Amniotic stem cell (primary cell): ENCODE data around the gene ADORA2B.
A peak's percentile ranks its signal among the peaks of the same experiment; 100 is the strongest.
"Not testable (repeated sequence)": the region's sequence is repeated elsewhere in the genome, so short reads cannot be mapped to it uniquely, and the experiment has no call there.

Experiments used
- DNase-seq: peaks from one replicate; lab custom pipeline; 2025; lab: John Stamatoyannopoulos, UW

Gene ADORA2B

DNA sequence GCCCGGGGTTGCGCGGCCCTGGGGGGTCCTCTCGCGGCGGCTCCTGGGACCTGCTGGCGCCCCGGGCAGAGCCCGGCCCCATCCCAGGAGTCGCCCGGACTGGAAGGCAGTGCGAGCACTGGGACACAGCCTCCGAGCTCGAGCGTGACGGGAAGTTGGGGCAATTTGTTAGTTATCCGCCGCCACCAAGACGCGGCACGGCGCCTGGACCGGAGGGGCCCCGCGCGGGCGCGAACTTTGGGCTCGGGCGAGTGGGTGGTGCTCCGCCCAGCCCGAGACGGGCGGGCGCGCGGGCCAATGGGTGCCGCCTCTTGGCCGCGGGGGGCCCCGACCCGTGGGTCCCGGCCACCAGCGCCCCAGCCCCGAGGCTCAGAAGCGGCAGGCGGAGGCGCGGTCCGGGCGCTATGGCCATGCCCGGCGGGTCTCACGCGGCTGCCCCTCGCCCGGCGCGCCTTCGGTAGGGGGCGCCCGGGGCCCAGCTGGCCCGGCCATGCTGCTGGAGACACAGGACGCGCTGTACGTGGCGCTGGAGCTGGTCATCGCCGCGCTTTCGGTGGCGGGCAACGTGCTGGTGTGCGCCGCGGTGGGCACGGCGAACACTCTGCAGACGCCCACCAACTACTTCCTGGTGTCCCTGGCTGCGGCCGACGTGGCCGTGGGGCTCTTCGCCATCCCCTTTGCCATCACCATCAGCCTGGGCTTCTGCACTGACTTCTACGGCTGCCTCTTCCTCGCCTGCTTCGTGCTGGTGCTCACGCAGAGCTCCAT is at the start of gene ADORA2B:
Gene ADORA2B, plus strand, starts transcription at position 372 of the 768 bp plus-strand sequence. Its CDS starts 119 bp downstream, at position 491.
- peak; percentile 10 for DNase-seq

- no peak for DNase-seq
Observed at GRCh38 chr17:15896277-15896676, 48.7 kb upstream of the ADORA2B start.

- DNase-seq = no peak
Observed at GRCh38 chr17:15896834-15897233, 48.1 kb upstream of the ADORA2B start.

- not testable (repeated sequence) for DNase-seq
Observed at GRCh38 chr17:15899596-15899995, 45.3 kb upstream of the ADORA2B start.

- no peak for DNase-seq
Observed at GRCh38 chr17:15900871-15901270, 44.1 kb upstream of the ADORA2B start.

DNA sequence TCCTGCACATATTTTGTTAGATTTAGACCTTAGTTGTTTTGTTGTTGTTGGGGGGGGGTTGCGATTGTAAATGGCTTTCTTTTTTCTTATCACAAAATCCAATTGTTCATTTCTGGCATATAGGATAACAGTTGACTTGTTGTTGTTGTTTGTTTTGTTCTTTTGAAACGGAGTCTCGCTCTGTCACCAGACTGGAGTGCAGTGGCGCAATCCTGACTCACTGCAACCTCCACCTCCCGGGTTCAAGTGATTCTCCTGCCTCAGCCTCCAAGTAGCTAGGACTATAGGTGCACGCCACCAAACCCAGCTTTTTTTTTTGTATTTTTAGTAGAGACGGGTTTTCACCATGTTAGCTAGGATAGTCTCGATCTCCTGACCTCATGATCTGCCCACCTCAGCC is 39.7 kb upstream of the ADORA2B start:
- DNase-seq = not testable (repeated sequence)

DNA sequence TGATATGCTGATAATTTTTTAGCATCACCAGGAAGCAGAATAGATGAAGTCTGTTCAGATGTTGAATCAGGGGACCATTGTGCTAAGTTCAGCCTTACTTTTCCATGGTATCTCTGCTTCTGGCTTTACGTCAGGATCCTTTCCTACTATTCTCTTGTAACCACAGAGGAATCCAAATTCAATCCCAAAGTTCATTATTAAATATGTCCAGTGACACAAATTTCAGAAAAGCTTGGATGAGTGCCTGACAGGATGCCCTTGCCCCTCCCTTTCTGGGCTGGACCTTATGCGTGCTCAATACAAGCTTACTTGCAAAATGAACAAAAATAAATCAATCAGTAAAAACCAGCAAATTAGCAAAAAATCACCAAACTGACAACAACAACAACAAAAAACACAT is 37.6 kb upstream of the ADORA2B start:
- no peak for DNase-seq

DNA sequence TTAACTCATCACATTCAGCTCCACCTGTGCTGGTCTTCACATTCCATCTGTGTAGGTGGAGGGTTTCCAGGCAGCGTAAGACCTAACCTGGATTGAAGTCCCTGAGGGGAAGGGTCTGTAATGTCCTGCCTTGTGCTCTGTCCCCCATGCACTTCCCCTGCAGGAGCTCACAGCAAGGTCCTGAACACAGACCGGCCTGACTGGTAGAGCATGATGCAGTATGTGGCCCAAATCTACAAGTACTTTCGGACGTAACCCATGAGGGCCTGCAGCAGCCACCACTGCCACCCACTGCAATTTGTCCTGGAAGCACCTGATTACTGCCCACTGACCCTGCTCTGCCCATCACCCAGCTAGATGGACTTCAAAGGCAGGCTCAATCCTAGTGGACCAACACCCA is 36.6 kb upstream of the ADORA2B start:
- no peak for DNase-seq

- DNase-seq = no peak
Observed at GRCh38 chr17:15909481-15909991, 35.4 kb upstream of the ADORA2B start.

GRCh38 chr17:15910791-15911190 is 34.1 kb upstream of the ADORA2B start:
- DNase-seq = no peak

GRCh38 chr17:15911701-15912100 is 33.2 kb upstream of the ADORA2B start:
- not testable (repeated sequence) for DNase-seq

DNA sequence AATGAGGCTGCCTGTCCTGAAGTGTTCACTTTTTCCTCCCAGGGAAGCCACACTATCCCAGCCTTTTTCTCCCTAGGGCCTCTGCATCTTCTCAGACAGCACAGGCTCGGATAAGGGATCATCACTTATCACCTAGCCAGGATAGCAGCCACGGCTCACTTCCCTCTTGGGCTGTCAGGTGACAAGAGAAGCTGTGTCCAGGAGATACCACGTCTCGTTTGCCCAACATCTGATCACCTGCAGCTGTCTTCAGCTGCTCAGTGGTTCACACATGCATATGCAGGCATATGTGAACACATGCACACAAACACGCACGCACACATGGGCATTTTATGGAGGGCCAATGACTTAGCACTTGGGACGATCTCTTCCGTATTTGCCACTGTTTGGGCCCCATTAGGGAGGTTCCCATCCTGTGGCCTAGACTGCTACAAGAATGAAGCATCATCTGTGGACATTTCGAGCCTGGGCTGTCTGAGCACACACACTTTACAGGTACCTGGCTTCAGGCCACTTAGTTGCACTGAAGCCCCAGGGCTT is 32.4 kb upstream of the ADORA2B start:
- no peak for DNase-seq

DNA sequence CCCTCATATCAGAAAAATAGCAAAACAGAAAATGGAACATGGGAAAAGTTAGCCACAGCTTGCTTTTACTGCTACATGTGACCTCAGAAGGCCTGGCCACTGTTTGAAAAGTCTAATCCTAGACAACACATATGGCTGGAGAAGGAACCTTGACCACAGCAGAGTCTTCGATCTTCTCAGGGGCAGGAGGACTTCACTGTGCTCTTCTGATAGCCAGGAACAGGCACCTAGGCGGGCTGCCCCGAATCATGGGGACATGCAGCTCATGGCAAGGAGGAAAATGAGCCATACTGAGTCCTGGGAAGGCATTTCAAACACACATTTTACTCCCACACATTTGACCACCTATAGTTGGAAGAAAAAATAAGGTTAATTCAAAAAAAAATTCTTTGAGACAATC is 31.1 kb upstream of the ADORA2B start:
- DNase-seq = no peak

GRCh38 chr17:15914400-15915170 is 30.3 kb upstream of the ADORA2B start:
- no peak for DNase-seq

- no peak for DNase-seq
Observed at GRCh38 chr17:15915961-15916360, 29.0 kb upstream of the ADORA2B start.

GRCh38 chr17:15917021-15917437 is 27.9 kb upstream of the ADORA2B start:
- DNase-seq = no peak

GRCh38 chr17:15917438-15918027 is 27.4 kb upstream of the ADORA2B start:
- DNase-seq = no peak

DNA sequence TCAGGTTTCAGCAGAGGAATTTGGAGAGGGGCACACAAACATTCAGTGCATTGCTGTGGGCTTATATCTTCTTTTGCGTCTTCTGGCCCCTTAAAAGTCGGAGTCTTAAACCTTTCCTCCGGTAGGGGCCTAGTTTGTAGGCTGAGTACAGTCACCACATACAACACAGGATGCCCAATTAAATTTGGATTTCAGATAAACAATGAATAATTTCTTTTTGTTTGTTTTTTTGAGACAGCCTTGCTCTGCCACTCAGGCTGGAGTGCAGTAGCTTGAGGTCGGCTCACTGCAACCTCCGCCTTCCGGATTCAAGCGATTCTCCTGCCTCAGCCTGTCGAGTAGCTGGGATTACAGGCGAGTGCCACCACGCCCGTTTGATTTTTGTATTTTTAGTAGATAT is 26.7 kb upstream of the ADORA2B start:
- DNase-seq = no peak

- DNase-seq = no peak
Observed at GRCh38 chr17:15918661-15919259, 26.2 kb upstream of the ADORA2B start.

- no peak for DNase-seq
Observed at GRCh38 chr17:15919466-15919865, 25.5 kb upstream of the ADORA2B start.

DNA sequence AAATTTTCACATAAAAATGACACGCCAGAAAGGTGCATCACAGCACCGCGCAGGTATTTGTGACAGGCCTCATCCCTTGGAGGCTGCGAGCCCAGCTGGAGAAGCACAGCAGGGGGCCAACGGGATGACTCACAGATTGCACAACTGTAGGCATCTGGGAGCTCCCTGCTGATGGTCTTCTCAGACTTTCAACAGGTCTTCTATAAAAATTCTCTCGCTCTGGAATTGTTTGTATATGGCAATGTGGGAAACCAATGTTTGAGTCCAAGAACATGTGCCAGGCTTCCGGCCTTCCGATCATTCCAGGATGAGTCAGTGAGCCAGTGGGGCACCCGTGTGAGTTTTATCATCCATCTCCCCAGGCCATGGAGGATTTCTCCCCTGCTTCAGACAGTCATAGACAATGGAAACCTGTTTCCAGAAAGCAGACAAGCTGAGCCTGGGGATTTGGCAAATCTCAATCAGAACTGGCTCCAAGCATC is 24.1 kb upstream of the ADORA2B start:
- DNase-seq = no peak

DNA sequence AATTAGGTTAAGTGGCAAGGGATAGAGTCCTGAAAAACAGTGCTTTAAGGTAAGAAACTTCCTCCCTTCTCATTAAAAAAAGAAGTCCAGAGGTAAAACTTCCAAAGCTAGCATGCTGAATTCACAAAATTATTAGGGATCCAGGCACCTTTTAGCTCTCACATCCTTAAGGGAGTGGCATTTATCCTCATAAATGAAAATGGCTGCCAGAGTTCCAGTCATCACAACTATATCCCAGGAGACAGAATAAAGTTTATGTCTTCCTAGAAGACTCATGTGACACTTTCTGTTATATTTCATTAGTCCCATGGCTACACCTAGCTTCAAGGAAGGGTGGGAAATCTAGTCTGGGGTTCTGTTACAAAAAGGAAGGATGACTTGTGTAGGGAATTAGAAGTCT is 23.3 kb upstream of the ADORA2B start:
- DNase-seq = no peak
